Stimulated activated CD4-positive, alpha-beta T cell treated with anti-CD3 and anti-CD28 coated beads, Interleukin-4, amount 100 ng/mL, for 24 hours (primary cell): Measurements from ENCODE around the gene YBEY.
"Not testable (repeated sequence)": the region's sequence is repeated elsewhere in the genome, so short reads cannot be mapped to it uniquely, and the experiment has no call there.

ENCODE experiments used
- DNase-seq: peaks from one replicate; pipeline ENCODE4 v3.0.0-alpha.2; 2020

The YBEY gene

GRCh38 chr21:46285761-46286647, at the start of gene YBEY:
Gene YBEY (plus strand): TSS chr21:46286342. CDS start chr21:46286914, 572 bp downstream.
- peak; percentile 90 for DNase-seq

- no peak for DNase-seq
Measured at GRCh38 chr21:46237474-46237873, 48.7 kb upstream of the YBEY start.

- no peak for DNase-seq
Measured at GRCh38 chr21:46239817-46240325, 46.3 kb upstream of the YBEY start.

GRCh38 chr21:46241577-46241976, 44.6 kb upstream of the YBEY start:
- not testable (repeated sequence) for DNase-seq

- DNase-seq, result no peak
Measured at GRCh38 chr21:46243325-46243724, 42.8 kb upstream of the YBEY start.

GRCh38 chr21:46243960-46244361, 42.2 kb upstream of the YBEY start:
- DNase-seq, result no peak

GRCh38 chr21:46244602-46245001, 41.5 kb upstream of the YBEY start:
- DNase-seq, result no peak

- DNase-seq, result no peak
Measured at GRCh38 chr21:46245213-46245915, 40.8 kb upstream of the YBEY start.

GRCh38 chr21:46246345-46246744, 39.8 kb upstream of the YBEY start:
- no peak for DNase-seq

- DNase-seq, result no peak
Measured at GRCh38 chr21:46247699-46248421, 38.3 kb upstream of the YBEY start.

GRCh38 chr21:46248422-46248782, 37.7 kb upstream of the YBEY start:
- DNase-seq, result no peak

GRCh38 chr21:46248827-46249226, 37.3 kb upstream of the YBEY start:
- DNase-seq, result no peak

- DNase-seq, result no peak
Measured at GRCh38 chr21:46250146-46250725, 35.9 kb upstream of the YBEY start.

- DNase-seq, result no peak
Measured at GRCh38 chr21:46252840-46253239, 33.3 kb upstream of the YBEY start.

- peak; percentile 59 for DNase-seq
Measured at GRCh38 chr21:46253610-46254124, 32.5 kb upstream of the YBEY start.

- no peak for DNase-seq
Measured at GRCh38 chr21:46254208-46254975, 31.8 kb upstream of the YBEY start.

- no peak for DNase-seq
Measured at GRCh38 chr21:46255166-46255565, 31.0 kb upstream of the YBEY start.

- DNase-seq, result no peak
Measured at GRCh38 chr21:46255758-46256337, 30.3 kb upstream of the YBEY start.

- DNase-seq, result no peak
Measured at GRCh38 chr21:46256501-46256994, 29.6 kb upstream of the YBEY start.

GRCh38 chr21:46264046-46264689, 22.0 kb upstream of the YBEY start:
- DNase-seq, result no peak

GRCh38 chr21:46264690-46265144, 21.4 kb upstream of the YBEY start:
- DNase-seq, result no peak
